SK-N-SH (cell line): ENCODE data around the gene LLGL2.

Experiments
- EP300 ChIP-seq, 2 experiments: IDR thresholded peaks; 2 replicates each; pipeline versions ENCODE4 v1.4.0 to v1.6.1; 2012; ENCODE audit warnings: borderline replicate concordance in 1 of 2, low read depth in 1 of 2, low read length in 1 of 2
- PBX3 ChIP-seq: IDR thresholded peaks from 2 replicates; pipeline ENCODE4; 2012
- RAD21 ChIP-seq: IDR thresholded peaks from 2 replicates; pipeline ENCODE4 v1.6.1; 2012; ENCODE audit warnings: mild to moderate bottlenecking, low read length
- TAF1 ChIP-seq: IDR thresholded peaks from 2 replicates; pipeline ENCODE4 v1.6.1; 2012; ENCODE audit warnings: low read depth, mild to moderate bottlenecking, low read length, moderate library complexity, borderline replicate concordance
- YY1 ChIP-seq: IDR thresholded peaks from 2 replicates; pipeline ENCODE4 v1.4.0; 2012; ENCODE audit warnings: low read depth, mild to moderate bottlenecking
- ZBTB33 ChIP-seq: IDR thresholded peaks from 2 replicates; pipeline ENCODE4 v1.4.0; 2012; ENCODE audit warnings: low read depth, borderline replicate concordance
- TF ChIP-seq, protein P1 (sequence below): fragments of 150-350 bp; IDR thresholded peaks from 2 replicates; pipeline ENCODE4 v1.6.1; 2017; ENCODE audit warnings: antibody characterized with exemption, low read length, low read depth, borderline replicate concordance
- TF ChIP-seq, protein P2 (sequence below): fragments of 200-600 bp; sonication (generic); IDR thresholded peaks from 2 replicates; pipeline ENCODE4 v1.6.1; 2017; ENCODE audit warnings: antibody characterized with exemption, mild to moderate bottlenecking, moderate library complexity

DNA sequence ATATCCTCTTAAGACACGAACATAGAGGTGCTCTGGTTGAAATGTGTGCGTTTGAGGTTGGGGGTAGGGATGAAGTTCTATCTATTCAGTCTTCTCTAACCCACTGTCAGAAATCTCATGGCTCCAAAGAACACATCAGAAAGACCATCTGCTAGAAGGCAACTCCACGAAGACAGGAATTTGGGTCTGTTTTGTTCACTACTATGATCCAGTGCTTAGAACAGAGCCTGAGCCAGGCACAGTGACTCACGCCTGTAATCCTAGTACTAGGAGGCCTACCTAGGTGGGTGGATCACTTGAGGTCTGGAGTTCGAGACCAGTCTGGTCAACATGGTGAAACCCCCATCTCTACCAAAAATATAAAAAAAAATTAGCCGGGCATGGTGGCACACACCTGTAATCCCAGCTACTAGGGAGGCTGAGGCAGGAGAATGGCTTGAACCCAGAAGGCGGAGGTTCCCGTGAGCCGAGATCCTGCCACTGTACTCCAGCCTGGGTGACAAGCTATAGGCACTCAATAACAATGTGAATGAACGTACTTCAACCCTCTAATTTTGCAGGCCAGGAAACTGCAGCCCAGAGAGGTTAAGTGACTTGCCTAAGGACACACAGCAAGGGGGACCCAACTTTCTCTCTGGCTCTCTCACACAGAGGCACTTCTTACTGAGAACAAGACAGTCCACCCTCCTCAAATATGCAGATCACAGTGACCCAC is 12.4 kb upstream of the LLGL2 start:
- TF ChIP-seq, protein P1, sequence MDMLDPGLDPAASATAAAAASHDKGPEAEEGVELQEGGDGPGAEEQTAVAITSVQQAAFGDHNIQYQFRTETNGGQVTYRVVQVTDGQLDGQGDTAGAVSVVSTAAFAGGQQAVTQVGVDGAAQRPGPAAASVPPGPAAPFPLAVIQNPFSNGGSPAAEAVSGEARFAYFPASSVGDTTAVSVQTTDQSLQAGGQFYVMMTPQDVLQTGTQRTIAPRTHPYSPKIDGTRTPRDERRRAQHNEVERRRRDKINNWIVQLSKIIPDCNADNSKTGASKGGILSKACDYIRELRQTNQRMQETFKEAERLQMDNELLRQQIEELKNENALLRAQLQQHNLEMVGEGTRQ, result no peak
- TF ChIP-seq, protein P2, sequence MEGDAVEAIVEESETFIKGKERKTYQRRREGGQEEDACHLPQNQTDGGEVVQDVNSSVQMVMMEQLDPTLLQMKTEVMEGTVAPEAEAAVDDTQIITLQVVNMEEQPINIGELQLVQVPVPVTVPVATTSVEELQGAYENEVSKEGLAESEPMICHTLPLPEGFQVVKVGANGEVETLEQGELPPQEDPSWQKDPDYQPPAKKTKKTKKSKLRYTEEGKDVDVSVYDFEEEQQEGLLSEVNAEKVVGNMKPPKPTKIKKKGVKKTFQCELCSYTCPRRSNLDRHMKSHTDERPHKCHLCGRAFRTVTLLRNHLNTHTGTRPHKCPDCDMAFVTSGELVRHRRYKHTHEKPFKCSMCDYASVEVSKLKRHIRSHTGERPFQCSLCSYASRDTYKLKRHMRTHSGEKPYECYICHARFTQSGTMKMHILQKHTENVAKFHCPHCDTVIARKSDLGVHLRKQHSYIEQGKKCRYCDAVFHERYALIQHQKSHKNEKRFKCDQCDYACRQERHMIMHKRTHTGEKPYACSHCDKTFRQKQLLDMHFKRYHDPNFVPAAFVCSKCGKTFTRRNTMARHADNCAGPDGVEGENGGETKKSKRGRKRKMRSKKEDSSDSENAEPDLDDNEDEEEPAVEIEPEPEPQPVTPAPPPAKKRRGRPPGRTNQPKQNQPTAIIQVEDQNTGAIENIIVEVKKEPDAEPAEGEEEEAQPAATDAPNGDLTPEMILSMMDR, result no peak
- no peak for TF ChIP-seq ZBTB33
- TF ChIP-seq YY1, result no peak
- TF ChIP-seq EP300 (IDR thresholded peaks at IDR 0.05; ENCODE audit: borderline replicate concordance in 1 of 2, low read depth in 1 of 2, low read length in 1 of 2), result no peak
- TF ChIP-seq RAD21, result no peak
- TF ChIP-seq TAF1, result no peak
- TF ChIP-seq PBX3, result no peak
